T-cell (primary cell): ENCODE measurements around the gene SLC25A15. TPM values are rescaled to one million over a fixed set of nuclear protein-coding genes. Genes with fewer than 3 reads are reported as not detected.
"Not testable (repeated sequence)": the region's sequence is repeated elsewhere in the genome, so short reads cannot be mapped to it uniquely, and the experiment has no call there.

Experiments used
- ATAC-seq, 4 experiments: fragments of 200-7000 bp in 3 of 4; fragments of 150-1000 bp in 1 of 4; cut with Tn5 transposase; replicated peaks in 1 of 4; 1 replicate in 3 of 4; 2 replicates in 1 of 4; pipeline ENCODE4 v1.10.0; 2021; ENCODE audit warnings: moderate library complexity in 3 of 4, mild to moderate bottlenecking in 2 of 4, moderate number of reproducible peaks in 1 of 4
- CTCF ChIA-PET, 2 donors: fragments of 300-600 bp; sonication (Branson Sonifier 250); formaldehyde crosslinking; loops; one replicate each; lab custom pipeline; 2022; ENCODE audit warnings: antibody characterized with exemption in 2 of 2; lab: Charles Lee
- POLR2A ChIA-PET, 2 donors: fragments of 300-600 bp; sonication (Branson Sonifier 250); formaldehyde crosslinking; loops; one replicate each; lab custom pipeline; 2022; ENCODE audit warnings: antibody characterized with exemption in 2 of 2; lab: Charles Lee
- DNase-seq, 35 experiments: peaks; one replicate each; pipeline versions ENCODE4 v3.0.0 to v3.0.0-alpha.2; 2013 to 2023
- H3K27ac ChIP-seq: one replicate; pipeline ENCODE4 v1.5.1; 2013; ENCODE audit warnings: low read length
- H3K27me3 ChIP-seq, 2 experiments: replicated peaks in 1 of 2; 1 replicate in 1 of 2; 2 replicates in 1 of 2; pipeline versions ENCODE4 v1.6.1 to v1.7.0; 2013; ENCODE audit warnings: low read length in 1 of 2, mixed read lengths in 1 of 2; ENCODE audit not compliant: control insufficient read depth in 2 of 2, insufficient read depth in 2 of 2; ENCODE audit errors: extremely low read depth in 1 of 2
- H3K36me3 ChIP-seq, 2 donors: 1 replicate in 1 of 2; 2 replicates in 1 of 2; pipeline versions ENCODE4 v1.6.1 to v1.7.0; 2013; ENCODE audit warnings: low read length in 1 of 2; ENCODE audit not compliant: control insufficient read depth in 2 of 2, insufficient read depth in 1 of 2; ENCODE audit errors: extremely low read depth in 1 of 2
- H3K4me1 ChIP-seq, 2 experiments: 1 replicate in 1 of 2; 2 replicates in 1 of 2; pipeline versions ENCODE4 v1.6.1 to v1.7.0; 2013; ENCODE audit warnings: low read length in 2 of 2, mixed read lengths in 1 of 2; ENCODE audit not compliant: insufficient read depth in 2 of 2, control insufficient read depth in 1 of 2; ENCODE audit errors: extremely low read depth in 1 of 2
- H3K4me3 ChIP-seq, 2 donors: 1 replicate in 1 of 2; 2 replicates in 1 of 2; pipeline versions ENCODE4 v1.5.1 to v1.7.0; 2013; ENCODE audit warnings: mild to moderate bottlenecking in 2 of 2, low read length in 1 of 2, moderate library complexity in 1 of 2; ENCODE audit not compliant: control insufficient read depth in 1 of 2; ENCODE audit errors: extremely low read depth in 1 of 2
- H3K9me3 ChIP-seq: 2 replicates; pipeline ENCODE4 v1.7.0; 2013
- H3K27ac Mint-ChIP-seq, 2 donors: one replicate each; pipeline ENCODE4 v1.8.0; 2020 to 2021; ENCODE audit warnings: mild to moderate bottlenecking in 2 of 2, mixed read lengths in 2 of 2
- H3K27me3 Mint-ChIP-seq, 2 donors: one replicate each; pipeline ENCODE4 v1.8.0; 2021 to 2022; ENCODE audit warnings: mixed read lengths in 2 of 2
- H3K36me3 Mint-ChIP-seq: one replicate; pipeline ENCODE4 v1.8.0; 2021; ENCODE audit warnings: mixed read lengths
- H3K4me1 Mint-ChIP-seq, 3 donors: one replicate each; pipeline ENCODE4 v1.8.0; 2020 to 2022; ENCODE audit warnings: mixed read lengths in 3 of 3, mild to moderate bottlenecking in 1 of 3
- H3K4me3 Mint-ChIP-seq, 3 donors: one replicate each; pipeline ENCODE4 v1.8.0; 2020 to 2022; ENCODE audit warnings: mild to moderate bottlenecking in 3 of 3, mixed read lengths in 3 of 3, moderate library complexity in 3 of 3
- H3K9me3 Mint-ChIP-seq, 3 donors: one replicate each; pipeline ENCODE4 v1.8.0; 2020 to 2022; ENCODE audit warnings: mixed read lengths in 3 of 3
- WGBS: methylation state at CpG from one replicate; pipeline ENCODE4 v1.1.5; 2013; ENCODE audit warnings: missing lambda C conversion rate; ENCODE audit not compliant: insufficient coverage; 5-methylcytosine and 5-hydroxymethylcytosine counted together
- total RNA-seq, 35 experiments: library from RNA in 6 of 35; stranded (reverse) in 6 of 35; fragments of 120-200 nt in 1 of 35; gene quantifications; one replicate each; pipeline versions ENCODE4 v1.2.1 to v1.2.4 and lab custom pipeline; 2013 to 2026

Gene SLC25A15
- total RNA-seq, 5 donors from 2014 or later (not counting 1 experiment from before 2014, with no cell fraction given), result 6.1 to 13.4 (median 10.2) TPM

DNA sequence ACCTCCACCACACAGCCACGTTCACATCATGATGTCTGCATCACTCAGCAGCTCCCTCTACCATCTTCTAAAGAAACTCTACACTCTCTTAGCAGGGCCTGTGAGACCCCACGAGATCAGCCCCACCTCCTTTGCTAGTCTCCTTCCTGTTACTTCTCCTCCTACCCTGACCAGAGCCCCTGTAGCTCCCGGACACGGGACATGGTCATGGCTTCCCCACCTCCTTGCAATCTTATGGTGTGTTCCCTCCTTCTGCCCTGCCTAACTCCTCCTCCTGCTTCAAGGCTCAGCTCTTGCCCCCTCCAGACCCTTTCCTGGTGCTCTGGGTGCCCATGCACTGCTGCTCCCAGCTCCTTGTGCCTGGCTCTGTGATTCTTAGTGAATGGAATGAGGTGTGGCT lies 10.4 kb upstream of the SLC25A15 start:
- Mint-ChIP-seq H3K9me3 (no peaks in the 10 kb centered on the region), H3K27ac (peak overlapping the region; percentile 74 to 83), H3K36me3 (no peaks in the 10 kb centered on the region), H3K4me1 (peaks cover 31 to 34% (median 33%) of the 10 kb centered on the region in 3 donors), H3K4me3 (no peak overlapping the region), H3K27me3 (no peaks in the 10 kb centered on the region)
- H3K4me1 ChIP-seq, result peaks cover 12 to 29% of the 10 kb centered on the region in 2 experiments
- no peak overlapping the region for H3K4me3 ChIP-seq
- DNase-seq (no peak), ATAC-seq (no peak)
- no peaks in the 10 kb centered on the region for H3K36me3 ChIP-seq
- H3K27me3 ChIP-seq, result no peaks in the 10 kb centered on the region
- POLR2A ChIA-PET, result no interaction called here
- no peaks in the 10 kb centered on the region for H3K9me3 ChIP-seq
- CTCF ChIA-PET, result interaction anchor here (0.5 to 1.9 kb wide), 5 partner anchors 10 to 1862 kb away, joined by 3 to 6 read pairs (median 4); no protein-coding TSS in a partner anchor
- WGBS, result 70% methylated on average over 4 of the region's 4 CpGs
- peak overlapping the region; percentile 21 for H3K27ac ChIP-seq

GRCh38 chr13:40779796-40780285 lies 9.6 kb upstream of the SLC25A15 start:
- H3K4me1 Mint-ChIP-seq, result peaks cover 31 to 34% (median 33%) of the 10 kb centered on the region in 3 donors
- no peak for DNase-seq
- H3K27me3 ChIP-seq, result no peaks in the 10 kb centered on the region
- H3K9me3 ChIP-seq, result no peaks in the 10 kb centered on the region
- H3K4me3 ChIP-seq, result no peak overlapping the region
- ATAC-seq, result no peak
- WGBS, result no CpG with 5 or more reads among the region's 5 CpGs
- peak overlapping the region in 1 of 2 donors; percentile 16 for H3K27ac Mint-ChIP-seq
- no peak overlapping the region for H3K27ac ChIP-seq
- CTCF ChIA-PET, result interaction anchor here in 1 of 2 donors (0.6 to 0.7 kb wide), 2 partner anchors 10 to 490 kb away, joined by 3 read pairs; no protein-coding TSS in a partner anchor
- no peaks in the 10 kb centered on the region for H3K27me3 Mint-ChIP-seq
- H3K4me1 ChIP-seq, result peaks cover 12 to 29% of the 10 kb centered on the region in 2 experiments
- POLR2A ChIA-PET, result interaction anchor here (0.6 to 0.7 kb wide), 2 partner anchors 78 to 290 kb away, joined by 3 read pairs; no protein-coding TSS in a partner anchor
- H3K36me3 Mint-ChIP-seq, result no peaks in the 10 kb centered on the region
- H3K4me3 Mint-ChIP-seq, result no peak overlapping the region
- H3K9me3 Mint-ChIP-seq, result no peaks in the 10 kb centered on the region
- H3K36me3 ChIP-seq, result no peaks in the 10 kb centered on the region

DNA sequence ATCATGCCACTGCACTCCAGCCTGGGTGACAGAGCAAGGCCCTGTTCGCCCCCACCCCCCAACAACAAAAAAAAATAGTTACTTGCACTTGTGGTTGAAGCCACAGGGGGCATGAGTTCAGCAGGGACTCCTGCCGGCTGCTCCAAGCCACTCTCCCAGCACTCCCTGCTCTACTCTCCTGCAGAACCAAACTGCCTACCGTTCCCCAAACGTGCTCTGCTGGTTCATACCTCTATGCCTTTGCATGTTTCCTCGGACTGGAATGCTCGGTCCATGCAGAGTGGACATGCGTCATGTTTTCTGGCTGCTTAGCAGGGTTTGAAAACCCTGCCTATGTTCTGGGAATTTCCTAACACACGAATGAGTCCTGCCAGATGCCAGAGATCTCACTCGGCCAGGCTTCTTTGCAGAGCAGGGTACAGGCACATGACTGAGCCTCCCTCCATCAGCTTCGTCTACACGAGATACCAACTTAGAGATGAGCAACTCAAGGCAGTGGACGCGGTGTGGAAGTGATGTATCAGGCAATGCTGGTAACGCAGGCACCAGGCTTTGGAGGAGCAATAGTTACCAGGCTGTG lies 8.5 kb upstream of the SLC25A15 start:
- ATAC-seq, result no peak
- Mint-ChIP-seq H3K27me3 (no peaks in the 10 kb centered on the region), H3K36me3 (no peaks in the 10 kb centered on the region), H3K9me3 (no peaks in the 10 kb centered on the region), H3K27ac (no peak overlapping the region), H3K4me3 (no peak overlapping the region), H3K4me1 (peaks cover 25 to 29% (median 26%) of the 10 kb centered on the region in 3 donors)
- Histone ChIP-seq H3K36me3 (no peaks in the 10 kb centered on the region), H3K9me3 (no peaks in the 10 kb centered on the region), H3K4me3 (no peak overlapping the region), H3K27me3 (no peaks in the 10 kb centered on the region), H3K27ac (no peak overlapping the region), H3K4me1 (peaks cover 10 to 26% of the 10 kb centered on the region in 2 experiments)
- 88% methylated on average over 8 of the region's 14 CpGs for WGBS
- ChIA-PET POLR2A (no interaction called here), CTCF (no interaction called here)
- no peak for DNase-seq

DNA sequence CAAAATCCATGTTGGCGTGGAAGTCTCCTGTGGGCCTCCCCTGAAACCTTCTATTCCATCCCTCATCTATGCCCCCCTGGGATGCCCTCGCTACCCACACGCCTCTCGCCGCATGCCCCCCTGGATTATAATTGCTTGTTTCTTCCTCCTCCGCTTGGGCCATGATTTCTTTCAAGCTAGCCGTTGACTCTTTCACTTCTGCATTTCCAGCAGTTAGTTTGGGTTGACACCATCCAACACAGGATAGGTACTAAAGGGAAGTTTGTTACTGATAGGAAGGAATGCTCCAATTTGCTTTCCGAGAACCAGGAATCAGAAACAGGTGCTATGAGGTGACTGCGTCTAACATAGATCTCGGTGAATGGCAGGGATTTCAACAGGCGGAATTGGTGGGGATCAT lies 7.7 kb upstream of the SLC25A15 start:
- no peak overlapping the region for H3K4me3 Mint-ChIP-seq
- POLR2A ChIA-PET, result no interaction called here
- Histone ChIP-seq H3K4me3 (no peak overlapping the region), H3K27me3 (no peaks in the 10 kb centered on the region), H3K9me3 (no peaks in the 10 kb centered on the region), H3K27ac (no peak overlapping the region), H3K36me3 (no peaks in the 10 kb centered on the region), H3K4me1 (peaks cover 8 to 18% of the 10 kb centered on the region in 2 experiments)
- 92% methylated on average over 10 of the region's 11 CpGs for WGBS
- H3K36me3 Mint-ChIP-seq, result no peaks in the 10 kb centered on the region
- CTCF ChIA-PET, result no interaction called here
- no peaks in the 10 kb centered on the region for H3K9me3 Mint-ChIP-seq
- H3K4me1 Mint-ChIP-seq, result peaks cover 21 to 25% (median 24%) of the 10 kb centered on the region in 3 donors
- ATAC-seq (no peak), DNase-seq (no peak)
- no peaks in the 10 kb centered on the region for H3K27me3 Mint-ChIP-seq
- H3K27ac Mint-ChIP-seq, result no peak overlapping the region

DNA sequence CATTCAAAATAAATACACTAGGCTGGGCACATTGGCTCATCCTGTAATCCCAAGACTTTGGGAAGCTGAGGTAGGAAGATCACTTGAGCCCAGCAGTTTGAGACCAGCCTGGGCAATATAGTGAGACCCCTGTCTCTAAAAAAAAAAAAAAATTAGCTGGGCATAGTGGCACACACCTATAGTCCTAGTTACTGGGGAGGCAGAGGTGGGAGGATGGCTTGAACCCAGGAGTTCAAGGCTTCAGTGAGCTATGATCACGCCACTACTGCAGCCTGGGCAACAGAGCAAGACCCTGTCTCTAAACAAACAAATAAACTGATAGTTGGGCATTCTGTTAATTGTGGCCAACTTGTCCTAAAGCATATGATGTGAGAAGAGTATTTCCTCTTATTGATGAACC lies 6.4 kb upstream of the SLC25A15 start:
- no CpG with 5 or more reads among the region's 1 CpG for WGBS
- H3K27me3 Mint-ChIP-seq, H3K9me3 Mint-ChIP-seq, H3K4me3 Mint-ChIP-seq, H3K4me3 ChIP-seq, H3K4me1 ChIP-seq, ATAC-seq, H3K27ac ChIP-seq, H3K9me3 ChIP-seq, H3K27me3 ChIP-seq, POLR2A ChIA-PET, H3K36me3 ChIP-seq, CTCF ChIA-PET, H3K27ac Mint-ChIP-seq, DNase-seq, H3K36me3 Mint-ChIP-seq: not testable (repeated sequence)
- peaks cover 9 to 24% (median 24%) of the 10 kb centered on the region in 3 donors for H3K4me1 Mint-ChIP-seq

DNA sequence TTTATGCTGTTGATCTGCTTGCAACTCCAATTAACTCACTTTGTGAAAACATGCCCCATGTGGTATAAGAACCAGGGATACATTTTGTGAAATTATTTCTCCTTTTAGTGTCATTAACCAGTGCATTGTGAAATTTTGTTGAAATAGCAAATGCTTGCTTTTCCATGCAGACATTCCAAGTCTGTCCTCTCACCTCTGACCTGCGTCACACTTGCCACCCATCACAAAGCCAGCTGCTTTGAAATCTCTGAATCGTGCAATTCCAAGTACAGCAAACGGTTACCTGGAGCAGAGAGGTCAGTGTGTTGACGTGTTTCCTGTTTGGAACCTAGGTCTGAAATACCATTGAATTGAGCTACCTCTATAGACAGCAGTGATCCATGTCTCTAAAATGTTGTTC lies 4.9 kb upstream of the SLC25A15 start:
- H3K27me3 Mint-ChIP-seq, result no peaks in the 10 kb centered on the region
- POLR2A ChIA-PET, result interaction anchor here in 1 of 2 donors (0.7 kb wide), 1 partner anchor 276 kb away, joined by 6 read pairs; no protein-coding TSS in a partner anchor
- no peak overlapping the region for H3K4me3 Mint-ChIP-seq
- Histone ChIP-seq H3K4me1 (peaks cover 2 to 7% of the 10 kb centered on the region in 2 experiments), H3K27me3 (no peaks in the 10 kb centered on the region), H3K36me3 (no peaks in the 10 kb centered on the region), H3K27ac (no peak overlapping the region), H3K4me3 (no peak overlapping the region), H3K9me3 (no peaks in the 10 kb centered on the region)
- no peaks in the 10 kb centered on the region for H3K36me3 Mint-ChIP-seq
- DNase-seq, result no peak
- CTCF ChIA-PET, result interaction anchor here in 1 of 2 donors (0.7 kb wide), 1 partner anchor 16 kb away, joined by 4 read pairs; no protein-coding TSS in a partner anchor
- ATAC-seq, result no peak
- H3K4me1 Mint-ChIP-seq, result peaks cover 0 to 23% (median 23%) of the 10 kb centered on the region in 3 donors
- H3K9me3 Mint-ChIP-seq, result no peaks in the 10 kb centered on the region
- 80% methylated on average over 1 of the region's 4 CpGs for WGBS
- no peak overlapping the region for H3K27ac Mint-ChIP-seq
